GM23338 (cell line): ENCODE measurements around the gene ETNK1. TPM values are rescaled to one million over a fixed set of nuclear protein-coding genes. Genes with fewer than 3 reads are reported as not detected.
"Not testable (repeated sequence)": the region's sequence is repeated elsewhere in the genome, so short reads cannot be mapped to it uniquely, and the experiment has no call there.

ENCODE experiments used
- ATAC-seq: fragments of 200-7000 bp; cut with Tn5 transposase; 3 replicates; pipeline ENCODE4 v1.9.1; 2020
- DNase-seq: peaks from one replicate; pipeline ENCODE4 v3.0.0-alpha.2; 2015; ENCODE audit warnings: low spot score
- H2AFZ ChIP-seq: fragments of 200-600 bp; sonication (generic); 2 replicates; pipeline ENCODE4 v1.8.0; 2016; ENCODE audit warnings: antibody characterized with exemption, mild to moderate bottlenecking, moderate library complexity
- H3F3A ChIP-seq: fragments of 200-600 bp; sonication (generic); replicated peaks from 2 replicates; pipeline ENCODE4 v1.8.0; 2017; ENCODE audit warnings: antibody characterized with exemption, mixed run types, low read depth
- H3K27ac ChIP-seq: fragments of 200-600 bp; sonication (generic); 2 replicates; pipeline ENCODE4 v1.6.1; 2016; ENCODE audit warnings: low read depth
- H3K27me3 ChIP-seq: fragments of 200-600 bp; sonication (generic); 2 replicates; pipeline ENCODE4 v1.8.0; 2016; ENCODE audit warnings: mild to moderate bottlenecking, mixed run types, moderate library complexity; ENCODE audit not compliant: insufficient read depth
- H3K36me3 ChIP-seq: fragments of 200-600 bp; sonication (generic); 2 replicates; pipeline ENCODE4 v1.8.0; 2016; ENCODE audit warnings: mild to moderate bottlenecking; ENCODE audit not compliant: insufficient read depth
- H3K4me1 ChIP-seq: fragments of 200-600 bp; sonication (generic); 2 replicates; pipeline ENCODE4 v1.8.0; 2016; ENCODE audit warnings: mild to moderate bottlenecking, moderate library complexity; ENCODE audit not compliant: insufficient read depth
- H3K4me2 ChIP-seq: fragments of 200-600 bp; sonication (generic); 2 replicates; pipeline ENCODE4 v1.7.1; 2017; ENCODE audit warnings: mixed run types
- H3K4me3 ChIP-seq: fragments of 200-600 bp; sonication (generic); 2 replicates; pipeline ENCODE4 v1.6.1; 2016; ENCODE audit warnings: mixed run types
- H3K79me2 ChIP-seq: fragments of 200-600 bp; sonication (generic); replicated peaks from 2 replicates; pipeline ENCODE4 v1.8.0; 2017; ENCODE audit warnings: mild to moderate bottlenecking; ENCODE audit not compliant: insufficient read depth
- H3K9me2 ChIP-seq: fragments of 200-600 bp; sonication (generic); 2 replicates; pipeline ENCODE4 v1.8.0; 2017; ENCODE audit not compliant: insufficient read depth
- H4K20me1 ChIP-seq: fragments of 200-600 bp; sonication (generic); replicated peaks from 2 replicates; pipeline ENCODE4 v1.8.0; 2017; ENCODE audit warnings: mild to moderate bottlenecking; ENCODE audit not compliant: insufficient read depth
- H3K27ac Mint-ChIP-seq: 2 replicates; pipeline ENCODE4 v1.8.0; 2020; ENCODE audit warnings: inconsistent platforms, mild to moderate bottlenecking, moderate library complexity, mixed read lengths
- H3K27me3 Mint-ChIP-seq: 3 replicates; pipeline ENCODE4 v1.8.0; 2022; ENCODE audit warnings: low read depth, mild to moderate bottlenecking, moderate library complexity, mixed read lengths, inconsistent platforms; ENCODE audit not compliant: insufficient read depth, poor library complexity
- H3K36me3 Mint-ChIP-seq: 3 replicates; pipeline ENCODE4 v1.8.0; 2021; ENCODE audit warnings: low read depth, mild to moderate bottlenecking, inconsistent platforms, moderate library complexity, mixed read lengths
- H3K4me1 Mint-ChIP-seq: 3 replicates; pipeline ENCODE4 v1.8.0; 2020; ENCODE audit warnings: mild to moderate bottlenecking, inconsistent platforms, mixed read lengths
- H3K4me3 Mint-ChIP-seq: 3 replicates; pipeline ENCODE4 v1.8.0; 2021; ENCODE audit warnings: moderate library complexity, mild to moderate bottlenecking, inconsistent platforms, mixed read lengths
- H3K9me3 Mint-ChIP-seq: 3 replicates; pipeline ENCODE4 v1.8.0; 2020; ENCODE audit warnings: moderate library complexity, mild to moderate bottlenecking, inconsistent platforms, mixed read lengths
- CREB1 ChIP-seq: fragments of 250-450 bp; sonication (Bioruptor Pico); IDR thresholded peaks from 2 replicates; pipeline ENCODE4 v1.5.0; 2020; ENCODE audit warnings: low read depth, mild to moderate bottlenecking, moderate library complexity
- EZH2 ChIP-seq: fragments of 200-600 bp; sonication (generic); IDR thresholded peaks from one replicate; pipeline ENCODE4 v1.8.0; 2017; ENCODE audit warnings: antibody characterized with exemption, mild to moderate bottlenecking, low read depth; ENCODE audit not compliant: unreplicated experiment
- NANOG ChIP-seq: IDR thresholded peaks from 2 replicates; pipeline ENCODE4 v1.6.1; 2016; ENCODE audit warnings: antibody characterized with exemption, borderline replicate concordance
- POLR2AphosphoS5 ChIP-seq: IDR thresholded peaks from 2 replicates; pipeline ENCODE4 v1.6.1; 2016; ENCODE audit warnings: antibody characterized with exemption, low read depth
- polyA plus RNA-seq: library from polyadenylated mRNA; unstranded; fragments of >200 nt; fragmentation: Nextera tagmentation; extraction: Ambion mirVana; gene quantifications from 2 replicates; pipeline ENCODE4 v1.2.1, GENCODE V29; 2016
- total RNA-seq: library from RNA; depleted of rRNA; stranded (reverse); fragments of >200 nt; shearing (Covaris generic); gene quantifications from 2 replicates; pipeline ENCODE4 v1.2.3, GENCODE V29; 2014
- TF ChIP-seq, protein P1 (sequence below), 2 experiments: fragments of 200-600 bp in 1 of 2; sonication (generic) in 1 of 2; conservative IDR thresholded peaks; 2 replicates each; pipeline versions ENCODE4 v1.5.1 to v1.6.1; 2016 to 2017; ENCODE audit warnings: antibody characterized with exemption in 2 of 2, low read depth in 2 of 2, mild to moderate bottlenecking in 2 of 2, moderate library complexity in 1 of 2
- TF ChIP-seq, protein P2 (sequence below): IDR thresholded peaks from 2 replicates; pipeline ENCODE4 v1.6.1; 2016; ENCODE audit warnings: antibody characterized with exemption
- TF ChIP-seq, protein P3 (sequence below): fragments of 250-450 bp; sonication (Bioruptor Pico); IDR thresholded peaks from 2 replicates; pipeline ENCODE4 v1.5.0; 2020; ENCODE audit warnings: mild to moderate bottlenecking, moderate library complexity

Gene ETNK1
- total and polyA plus RNA-seq, 2 experiments from 2014 or later = 41.9 to 101 TPM

DNA sequence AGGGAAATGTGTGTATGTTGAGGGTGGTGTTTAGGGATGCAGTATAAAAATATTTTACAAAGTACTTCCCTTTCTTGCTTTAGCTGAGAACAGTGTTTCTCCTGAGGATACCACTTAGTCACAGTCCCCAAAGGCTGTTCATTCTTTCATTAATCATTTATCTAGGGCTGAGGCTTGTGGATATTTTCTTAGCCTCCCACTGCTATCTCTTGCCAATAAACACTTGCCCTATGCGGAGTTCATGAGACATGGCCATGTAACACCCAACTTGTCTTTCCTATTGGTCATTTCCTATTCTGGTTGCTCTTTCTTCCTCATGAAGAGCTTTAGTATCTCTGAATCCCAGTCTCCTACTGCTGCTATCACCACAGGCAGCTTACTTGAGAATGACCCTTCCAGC lies 75.1 kb downstream of the ETNK1 start:
- Histone ChIP-seq H3K27ac (peak overlapping the region; percentile 64; the same call in 1 of the 2 replicates), H3K9me2 (peaks cover 11% of the 10 kb centered on the region; the same call in 1 of the 2 replicates), H3K4me2 (peak overlapping the region; percentile 49), H3F3A (no peaks in the 10 kb centered on the region), H2AFZ (no peak overlapping the region), H3K4me3 (peak overlapping the region; percentile 6), H3K4me1 (peaks cover 43% of the 10 kb centered on the region), H3K27me3 (no peaks in the 10 kb centered on the region), H3K36me3 (no peaks in the 10 kb centered on the region), H4K20me1 (no peaks in the 10 kb centered on the region), H3K79me2 (no peaks in the 10 kb centered on the region)
- H3K36me3 Mint-ChIP-seq = peaks cover 12% of the 10 kb centered on the region
- H3K4me3 Mint-ChIP-seq = peak overlapping the region; percentile 57
- 0 out of 2 replicates have a peak overlapping the region, but pooled peaks have one; percentile 82 for H3K27ac Mint-ChIP-seq
- H3K9me3 Mint-ChIP-seq = peaks cover 13% of the 10 kb centered on the region
- ATAC-seq (no peak; the same call in 2 of the 3 replicates), DNase-seq (no peak)
- no peak for TF ChIP-seq EZH2
- TF ChIP-seq, protein P1, sequence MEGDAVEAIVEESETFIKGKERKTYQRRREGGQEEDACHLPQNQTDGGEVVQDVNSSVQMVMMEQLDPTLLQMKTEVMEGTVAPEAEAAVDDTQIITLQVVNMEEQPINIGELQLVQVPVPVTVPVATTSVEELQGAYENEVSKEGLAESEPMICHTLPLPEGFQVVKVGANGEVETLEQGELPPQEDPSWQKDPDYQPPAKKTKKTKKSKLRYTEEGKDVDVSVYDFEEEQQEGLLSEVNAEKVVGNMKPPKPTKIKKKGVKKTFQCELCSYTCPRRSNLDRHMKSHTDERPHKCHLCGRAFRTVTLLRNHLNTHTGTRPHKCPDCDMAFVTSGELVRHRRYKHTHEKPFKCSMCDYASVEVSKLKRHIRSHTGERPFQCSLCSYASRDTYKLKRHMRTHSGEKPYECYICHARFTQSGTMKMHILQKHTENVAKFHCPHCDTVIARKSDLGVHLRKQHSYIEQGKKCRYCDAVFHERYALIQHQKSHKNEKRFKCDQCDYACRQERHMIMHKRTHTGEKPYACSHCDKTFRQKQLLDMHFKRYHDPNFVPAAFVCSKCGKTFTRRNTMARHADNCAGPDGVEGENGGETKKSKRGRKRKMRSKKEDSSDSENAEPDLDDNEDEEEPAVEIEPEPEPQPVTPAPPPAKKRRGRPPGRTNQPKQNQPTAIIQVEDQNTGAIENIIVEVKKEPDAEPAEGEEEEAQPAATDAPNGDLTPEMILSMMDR (conservative IDR thresholded peaks at IDR 0.05; ENCODE audit: low read depth in 2 of 2) = no peak
- no peak for TF ChIP-seq CREB1 (CRISPR knock-in tag)
- no peak for TF ChIP-seq NANOG
- peaks cover 5% of the 10 kb centered on the region for H3K27me3 Mint-ChIP-seq
- peaks cover 38% of the 10 kb centered on the region for H3K4me1 Mint-ChIP-seq

DNA sequence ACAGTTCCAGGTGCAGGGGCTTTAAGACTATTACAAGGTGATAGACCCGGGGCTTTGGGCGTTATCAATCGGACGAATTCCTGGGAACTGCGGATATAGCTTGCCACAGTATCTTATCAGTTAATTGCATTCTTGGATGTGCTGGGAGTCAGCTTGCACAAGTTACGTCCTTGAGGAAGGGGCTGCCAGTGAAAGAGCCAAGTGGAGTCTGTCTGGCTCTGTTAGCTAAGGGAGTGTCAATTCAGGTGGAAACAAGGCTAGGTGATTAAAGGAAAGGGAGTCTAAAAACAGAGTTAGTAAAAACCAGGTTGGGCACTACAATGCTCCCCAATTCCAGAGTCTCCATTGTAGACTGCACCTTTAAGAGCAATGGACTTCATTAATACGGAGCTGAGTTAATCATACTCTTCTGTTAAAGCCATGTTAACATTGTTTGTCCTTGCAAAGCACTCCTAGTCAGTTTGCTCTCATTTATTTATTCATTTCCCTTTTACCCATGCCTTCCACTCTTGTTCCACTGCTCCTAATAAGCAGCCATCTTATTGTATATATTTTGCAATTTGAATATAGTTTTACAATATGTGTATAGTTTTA lies 76.3 kb downstream of the ETNK1 start:
- not testable (repeated sequence) for H3K27me3 Mint-ChIP-seq, H2AFZ ChIP-seq, ATAC-seq, H3K27me3 ChIP-seq, DNase-seq, H3K27ac ChIP-seq, H3K79me2 ChIP-seq, H3F3A ChIP-seq, H3K4me3 ChIP-seq, H4K20me1 ChIP-seq, H3K36me3 Mint-ChIP-seq, H3K36me3 ChIP-seq, H3K9me3 Mint-ChIP-seq
- peak overlapping the region; percentile 55; the same call in 2 of the 3 replicates for H3K4me3 Mint-ChIP-seq
- H3K9me2 ChIP-seq = peaks cover 11% of the 10 kb centered on the region; the same call in 1 of the 2 replicates
- H3K4me1 ChIP-seq = peaks cover 43% of the 10 kb centered on the region
- peak overlapping the region; percentile 30; the same call in 1 of the 2 replicates for H3K27ac Mint-ChIP-seq
- peak overlapping the region; percentile 31; the same call in 1 of the 2 replicates for H3K4me2 ChIP-seq
- H3K4me1 Mint-ChIP-seq = peaks cover 38% of the 10 kb centered on the region

DNA sequence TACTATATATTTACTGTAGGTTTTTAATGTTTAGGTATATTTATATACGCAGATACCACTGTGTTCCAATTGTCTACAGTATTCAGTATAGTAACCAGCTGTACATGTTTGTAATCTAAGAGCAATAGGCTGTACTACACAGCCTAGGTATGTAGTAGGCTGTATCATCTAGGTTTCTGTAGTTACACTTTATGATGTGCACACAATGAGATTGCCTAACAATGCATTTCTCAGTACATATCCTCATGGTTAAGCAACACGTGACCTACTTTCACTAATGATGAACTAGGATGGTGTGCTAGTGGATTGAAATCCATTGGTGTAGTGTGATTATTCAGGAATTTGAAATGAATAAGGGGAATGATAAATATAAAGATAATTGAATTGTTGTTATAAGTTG lies 77.7 kb downstream of the ETNK1 start:
- Histone ChIP-seq H3K4me1 (peaks cover 33% of the 10 kb centered on the region), H3K36me3 (no peaks in the 10 kb centered on the region)
- no peak overlapping the region for H3K4me3 Mint-ChIP-seq
- TF ChIP-seq, protein P2, sequence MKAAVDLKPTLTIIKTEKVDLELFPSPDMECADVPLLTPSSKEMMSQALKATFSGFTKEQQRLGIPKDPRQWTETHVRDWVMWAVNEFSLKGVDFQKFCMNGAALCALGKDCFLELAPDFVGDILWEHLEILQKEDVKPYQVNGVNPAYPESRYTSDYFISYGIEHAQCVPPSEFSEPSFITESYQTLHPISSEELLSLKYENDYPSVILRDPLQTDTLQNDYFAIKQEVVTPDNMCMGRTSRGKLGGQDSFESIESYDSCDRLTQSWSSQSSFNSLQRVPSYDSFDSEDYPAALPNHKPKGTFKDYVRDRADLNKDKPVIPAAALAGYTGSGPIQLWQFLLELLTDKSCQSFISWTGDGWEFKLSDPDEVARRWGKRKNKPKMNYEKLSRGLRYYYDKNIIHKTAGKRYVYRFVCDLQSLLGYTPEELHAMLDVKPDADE = no peak
- TF ChIP-seq, protein P3, sequence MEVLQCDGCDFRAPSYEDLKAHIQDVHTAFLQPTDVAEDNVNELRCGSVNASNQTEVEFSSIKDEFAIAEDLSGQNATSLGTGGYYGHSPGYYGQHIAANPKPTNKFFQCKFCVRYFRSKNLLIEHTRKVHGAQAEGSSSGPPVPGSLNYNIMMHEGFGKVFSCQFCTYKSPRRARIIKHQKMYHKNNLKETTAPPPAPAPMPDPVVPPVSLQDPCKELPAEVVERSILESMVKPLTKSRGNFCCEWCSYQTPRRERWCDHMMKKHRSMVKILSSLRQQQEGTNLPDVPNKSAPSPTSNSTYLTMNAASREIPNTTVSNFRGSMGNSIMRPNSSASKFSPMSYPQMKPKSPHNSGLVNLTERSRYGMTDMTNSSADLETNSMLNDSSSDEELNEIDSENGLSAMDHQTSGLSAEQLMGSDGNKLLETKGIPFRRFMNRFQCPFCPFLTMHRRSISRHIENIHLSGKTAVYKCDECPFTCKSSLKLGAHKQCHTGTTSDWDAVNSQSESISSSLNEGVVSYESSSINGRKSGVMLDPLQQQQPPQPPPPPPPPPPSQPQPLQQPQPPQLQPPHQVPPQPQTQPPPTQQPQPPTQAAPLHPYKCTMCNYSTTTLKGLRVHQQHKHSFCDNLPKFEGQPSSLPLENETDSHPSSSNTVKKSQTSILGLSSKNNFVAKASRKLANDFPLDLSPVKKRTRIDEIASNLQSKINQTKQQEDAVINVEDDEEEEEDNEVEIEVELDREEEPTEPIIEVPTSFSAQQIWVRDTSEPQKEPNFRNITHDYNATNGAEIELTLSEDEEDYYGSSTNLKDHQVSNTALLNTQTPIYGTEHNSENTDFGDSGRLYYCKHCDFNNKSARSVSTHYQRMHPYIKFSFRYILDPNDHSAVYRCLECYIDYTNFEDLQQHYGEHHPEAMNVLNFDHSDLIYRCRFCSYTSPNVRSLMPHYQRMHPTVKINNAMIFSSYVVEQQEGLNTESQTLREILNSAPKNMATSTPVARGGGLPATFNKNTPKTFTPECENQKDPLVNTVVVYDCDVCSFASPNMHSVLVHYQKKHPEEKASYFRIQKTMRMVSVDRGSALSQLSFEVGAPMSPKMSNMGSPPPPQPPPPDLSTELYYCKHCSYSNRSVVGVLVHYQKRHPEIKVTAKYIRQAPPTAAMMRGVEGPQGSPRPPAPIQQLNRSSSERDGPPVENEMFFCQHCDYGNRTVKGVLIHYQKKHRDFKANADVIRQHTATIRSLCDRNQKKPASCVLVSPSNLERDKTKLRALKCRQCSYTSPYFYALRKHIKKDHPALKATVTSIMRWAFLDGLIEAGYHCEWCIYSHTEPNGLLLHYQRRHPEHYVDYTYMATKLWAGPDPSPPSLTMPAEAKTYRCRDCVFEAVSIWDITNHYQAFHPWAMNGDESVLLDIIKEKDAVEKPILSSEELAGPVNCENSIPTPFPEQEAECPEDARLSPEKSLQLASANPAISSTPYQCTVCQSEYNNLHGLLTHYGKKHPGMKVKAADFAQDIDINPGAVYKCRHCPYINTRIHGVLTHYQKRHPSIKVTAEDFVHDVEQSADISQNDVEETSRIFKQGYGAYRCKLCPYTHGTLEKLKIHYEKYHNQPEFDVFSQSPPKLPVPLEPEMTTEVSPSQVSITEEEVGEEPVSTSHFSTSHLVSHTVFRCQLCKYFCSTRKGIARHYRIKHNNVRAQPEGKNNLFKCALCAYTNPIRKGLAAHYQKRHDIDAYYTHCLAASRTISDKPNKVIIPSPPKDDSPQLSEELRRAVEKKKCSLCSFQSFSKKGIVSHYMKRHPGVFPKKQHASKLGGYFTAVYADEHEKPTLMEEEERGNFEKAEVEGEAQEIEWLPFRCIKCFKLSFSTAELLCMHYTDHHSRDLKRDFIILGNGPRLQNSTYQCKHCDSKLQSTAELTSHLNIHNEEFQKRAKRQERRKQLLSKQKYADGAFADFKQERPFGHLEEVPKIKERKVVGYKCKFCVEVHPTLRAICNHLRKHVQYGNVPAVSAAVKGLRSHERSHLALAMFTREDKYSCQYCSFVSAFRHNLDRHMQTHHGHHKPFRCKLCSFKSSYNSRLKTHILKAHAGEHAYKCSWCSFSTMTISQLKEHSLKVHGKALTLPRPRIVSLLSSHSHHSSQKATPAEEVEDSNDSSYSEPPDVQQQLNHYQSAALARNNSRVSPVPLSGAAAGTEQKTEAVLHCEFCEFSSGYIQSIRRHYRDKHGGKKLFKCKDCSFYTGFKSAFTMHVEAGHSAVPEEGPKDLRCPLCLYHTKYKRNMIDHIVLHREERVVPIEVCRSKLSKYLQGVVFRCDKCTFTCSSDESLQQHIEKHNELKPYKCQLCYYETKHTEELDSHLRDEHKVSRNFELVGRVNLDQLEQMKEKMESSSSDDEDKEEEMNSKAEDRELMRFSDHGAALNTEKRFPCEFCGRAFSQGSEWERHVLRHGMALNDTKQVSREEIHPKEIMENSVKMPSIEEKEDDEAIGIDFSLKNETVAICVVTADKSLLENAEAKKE (CRISPR knock-in tag) = no peak
- no peak for TF ChIP-seq POLR2AphosphoS5

More for the DNA sequence above, 77.7 kb downstream of the ETNK1 start:
- Histone ChIP-seq H3K4me3 (no peak overlapping the region), H3K4me2 (no peak overlapping the region), H3K27me3 (no peaks in the 10 kb centered on the region), H3K79me2 (no peaks in the 10 kb centered on the region), H3K9me2 (peaks cover 11% of the 10 kb centered on the region; the same call in 1 of the 2 replicates), H4K20me1 (no peaks in the 10 kb centered on the region), H2AFZ (no peak overlapping the region), H3K27ac (no peak overlapping the region), H3F3A (no peaks in the 10 kb centered on the region)
- Mint-ChIP-seq H3K9me3 (no peaks in the 10 kb centered on the region), H3K27me3 (peaks cover 3% of the 10 kb centered on the region), H3K27ac (no peak overlapping the region), H3K4me1 (peaks cover 30% of the 10 kb centered on the region), H3K36me3 (no peaks in the 10 kb centered on the region; the same call in 2 of the 3 replicates)
- no peak for DNase-seq
- ATAC-seq = no peak
